Panc1 (cell line): ENCODE results near the gene CIPC. TPM values are rescaled to one million over a fixed set of nuclear protein-coding genes. Genes with fewer than 3 reads are reported as not detected.

Experiments used
- ATAC-seq: fragments of 200-7000 bp; cut with Tn5 transposase; 2 replicates; pipeline ENCODE4 v1.9.1; 2020; ENCODE audit warnings: mild to moderate bottlenecking, moderate library complexity
- BruUV-seq: library from RNA; stranded (reverse); fragments of 400-500 nt; replicated peaks from 2 replicates; lab custom pipeline; 2021; lab: Mats Ljungman, UMichigan
- CTCF ChIA-PET: fragments of 300-600 bp; sonication (Branson Sonifier 250); formaldehyde crosslinking; loops from one replicate; lab custom pipeline; 2022; ENCODE audit warnings: antibody characterized with exemption; lab: Charles Lee
- POLR2A ChIA-PET: fragments of 300-600 bp; sonication (Branson Sonifier 250); formaldehyde crosslinking; loops from one replicate; lab custom pipeline; 2022; ENCODE audit warnings: antibody characterized with exemption; lab: Charles Lee
- DNase-seq: peaks from one replicate; pipeline ENCODE4 v3.0.0-alpha.2; 2010; ENCODE audit warnings: low read depth, low spot score
- H3K27ac ChIP-seq: 2 replicates; pipeline ENCODE4 v1.5.1; 2011; ENCODE audit warnings: mild to moderate bottlenecking, low read length, inconsistent platforms
- H3K27me3 ChIP-seq: fragments of 200-500 bp; sonication (Bioruptor generic); 2 replicates; pipeline ENCODE4 v1.6.0; 2014; ENCODE audit warnings: low read length, inconsistent platforms; ENCODE audit not compliant: control insufficient read depth, insufficient read depth
- H3K36me3 ChIP-seq: fragments of 200-500 bp; sonication (Bioruptor generic); 2 replicates; pipeline ENCODE4 v1.5.1; 2014; ENCODE audit warnings: inconsistent platforms, mild to moderate bottlenecking, low read length, moderate library complexity; ENCODE audit not compliant: control insufficient read depth, insufficient read depth
- H3K4me1 ChIP-seq: 2 replicates; pipeline ENCODE4 v1.5.1; 2011; ENCODE audit warnings: inconsistent platforms, mild to moderate bottlenecking, low read length, moderate library complexity; ENCODE audit not compliant: control insufficient read depth, insufficient read depth
- H3K4me3 ChIP-seq, 2 experiments: 2 replicates each; pipeline ENCODE4 v1.5.1; 2011 to 2012; ENCODE audit warnings: low read depth in 2 of 2, low read length in 2 of 2, mild to moderate bottlenecking in 2 of 2, inconsistent platforms in 1 of 2, moderate library complexity in 1 of 2
- H3K9me3 ChIP-seq: fragments of 200-500 bp; sonication (Bioruptor generic); 2 replicates; pipeline ENCODE4 v1.5.1; 2014; ENCODE audit warnings: low read depth, mild to moderate bottlenecking, inconsistent platforms, low read length, moderate library complexity; ENCODE audit not compliant: control insufficient read depth, insufficient read depth
- POLR2AphosphoS5 ChIP-seq: IDR thresholded peaks from 2 replicates; pipeline ENCODE4 v1.6.1; 2012; ENCODE audit warnings: mild to moderate bottlenecking, low read depth, low read length, moderate library complexity
- SIN3A ChIP-seq: IDR thresholded peaks from 2 replicates; pipeline ENCODE4 v1.6.1; 2012; ENCODE audit warnings: low read depth, mild to moderate bottlenecking, low read length, moderate library complexity, borderline replicate concordance; ENCODE audit not compliant: insufficient read depth
- TCF7L2 ChIP-seq: IDR thresholded peaks from 2 replicates; pipeline ENCODE4 v1.6.1; 2011; ENCODE audit warnings: mild to moderate bottlenecking, low read depth, low read length, inconsistent platforms
- in situ Hi-C: cut with HindIII; loops from 2 replicates; pipeline ENCODE4 v1.10.0; 2016; ENCODE audit warnings: low sequenced_read_pairs, low pct_unique_long_range_greater_than_20kb
- intact Hi-C: fragments of 100-400 bp; cut with micrococcal nuclease; formaldehyde crosslinking; loops from one replicate; pipeline ENCODE4 v1.10.0; 2022; ENCODE audit not compliant: unreplicated experiment
- total RNA-seq: library from RNA; stranded (reverse); gene quantifications from one replicate; pipeline ENCODE4 v1.2.1, GENCODE V29; 2021; ENCODE audit not compliant: unreplicated experiment
- TF ChIP-seq, protein P1 (sequence below): fragments of 450-650 bp; IDR thresholded peaks from 2 replicates; pipeline ENCODE4 v1.5.1; 2017; ENCODE audit warnings: mild to moderate bottlenecking
- TF ChIP-seq, protein P2 (sequence below), 2 experiments: IDR thresholded peaks; 2 replicates each; pipeline ENCODE4 v1.6.1; 2011 to 2012; ENCODE audit warnings: low read depth in 2 of 2, control low read depth in 1 of 2, low read length in 1 of 2, mild to moderate bottlenecking in 1 of 2, moderate library complexity in 1 of 2; ENCODE audit not compliant: insufficient read depth in 1 of 2

CIPC gene
- total RNA-seq, 1 experiment from 2014 or later, result 20.3 TPM

DNA sequence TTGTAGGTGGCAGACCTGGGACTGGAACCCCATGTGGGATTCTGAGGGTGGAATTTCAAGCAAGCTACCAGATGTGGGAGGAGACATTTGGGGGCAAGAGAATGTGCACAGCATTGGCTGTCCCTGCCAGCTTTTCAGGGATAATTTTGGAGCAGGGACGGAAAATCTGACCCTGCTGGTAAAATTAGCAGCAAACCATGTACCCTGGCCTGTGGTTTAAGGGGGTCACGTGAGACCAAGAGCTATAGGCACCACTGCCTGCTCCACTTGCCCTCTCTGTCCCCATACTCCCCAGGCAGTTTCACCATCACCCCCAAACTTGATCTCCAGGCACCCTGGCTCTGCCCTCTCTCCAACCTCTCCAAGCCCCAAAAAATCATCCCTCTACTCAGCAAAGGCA lies 57.0 kb downstream of the CIPC start:
- BruUV-seq, result no TSS peak
- no peak for DNase-seq
- Histone ChIP-seq H3K27ac (no peak overlapping the region), H3K36me3 (no peaks in the 10 kb centered on the region), H3K4me1 (no peaks in the 10 kb centered on the region), H3K9me3 (no peaks in the 10 kb centered on the region), H3K27me3 (0 out of 2 replicates have a peak, but pooled peaks cover 2% of the 10 kb centered on the region), H3K4me3 (no peak overlapping the region)
- ATAC-seq, result no peak
- intact Hi-C loops, result no loop called here
- ChIA-PET POLR2A (no interaction called here), CTCF (interaction anchor here (1.4 kb wide), 1 partner anchor 161 kb away, joined by 3 read pairs; no protein-coding TSS in a partner anchor)
- in situ Hi-C loops, result no loop called here
- TF ChIP-seq, protein P1, sequence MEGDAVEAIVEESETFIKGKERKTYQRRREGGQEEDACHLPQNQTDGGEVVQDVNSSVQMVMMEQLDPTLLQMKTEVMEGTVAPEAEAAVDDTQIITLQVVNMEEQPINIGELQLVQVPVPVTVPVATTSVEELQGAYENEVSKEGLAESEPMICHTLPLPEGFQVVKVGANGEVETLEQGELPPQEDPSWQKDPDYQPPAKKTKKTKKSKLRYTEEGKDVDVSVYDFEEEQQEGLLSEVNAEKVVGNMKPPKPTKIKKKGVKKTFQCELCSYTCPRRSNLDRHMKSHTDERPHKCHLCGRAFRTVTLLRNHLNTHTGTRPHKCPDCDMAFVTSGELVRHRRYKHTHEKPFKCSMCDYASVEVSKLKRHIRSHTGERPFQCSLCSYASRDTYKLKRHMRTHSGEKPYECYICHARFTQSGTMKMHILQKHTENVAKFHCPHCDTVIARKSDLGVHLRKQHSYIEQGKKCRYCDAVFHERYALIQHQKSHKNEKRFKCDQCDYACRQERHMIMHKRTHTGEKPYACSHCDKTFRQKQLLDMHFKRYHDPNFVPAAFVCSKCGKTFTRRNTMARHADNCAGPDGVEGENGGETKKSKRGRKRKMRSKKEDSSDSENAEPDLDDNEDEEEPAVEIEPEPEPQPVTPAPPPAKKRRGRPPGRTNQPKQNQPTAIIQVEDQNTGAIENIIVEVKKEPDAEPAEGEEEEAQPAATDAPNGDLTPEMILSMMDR, result no peak
- TF ChIP-seq POLR2AphosphoS5 (no peak), TCF7L2 (no peak), SIN3A (no peak)
- TF ChIP-seq, protein P2, sequence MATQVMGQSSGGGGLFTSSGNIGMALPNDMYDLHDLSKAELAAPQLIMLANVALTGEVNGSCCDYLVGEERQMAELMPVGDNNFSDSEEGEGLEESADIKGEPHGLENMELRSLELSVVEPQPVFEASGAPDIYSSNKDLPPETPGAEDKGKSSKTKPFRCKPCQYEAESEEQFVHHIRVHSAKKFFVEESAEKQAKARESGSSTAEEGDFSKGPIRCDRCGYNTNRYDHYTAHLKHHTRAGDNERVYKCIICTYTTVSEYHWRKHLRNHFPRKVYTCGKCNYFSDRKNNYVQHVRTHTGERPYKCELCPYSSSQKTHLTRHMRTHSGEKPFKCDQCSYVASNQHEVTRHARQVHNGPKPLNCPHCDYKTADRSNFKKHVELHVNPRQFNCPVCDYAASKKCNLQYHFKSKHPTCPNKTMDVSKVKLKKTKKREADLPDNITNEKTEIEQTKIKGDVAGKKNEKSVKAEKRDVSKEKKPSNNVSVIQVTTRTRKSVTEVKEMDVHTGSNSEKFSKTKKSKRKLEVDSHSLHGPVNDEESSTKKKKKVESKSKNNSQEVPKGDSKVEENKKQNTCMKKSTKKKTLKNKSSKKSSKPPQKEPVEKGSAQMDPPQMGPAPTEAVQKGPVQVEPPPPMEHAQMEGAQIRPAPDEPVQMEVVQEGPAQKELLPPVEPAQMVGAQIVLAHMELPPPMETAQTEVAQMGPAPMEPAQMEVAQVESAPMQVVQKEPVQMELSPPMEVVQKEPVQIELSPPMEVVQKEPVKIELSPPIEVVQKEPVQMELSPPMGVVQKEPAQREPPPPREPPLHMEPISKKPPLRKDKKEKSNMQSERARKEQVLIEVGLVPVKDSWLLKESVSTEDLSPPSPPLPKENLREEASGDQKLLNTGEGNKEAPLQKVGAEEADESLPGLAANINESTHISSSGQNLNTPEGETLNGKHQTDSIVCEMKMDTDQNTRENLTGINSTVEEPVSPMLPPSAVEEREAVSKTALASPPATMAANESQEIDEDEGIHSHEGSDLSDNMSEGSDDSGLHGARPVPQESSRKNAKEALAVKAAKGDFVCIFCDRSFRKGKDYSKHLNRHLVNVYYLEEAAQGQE (IDR thresholded peaks at IDR 0.05; ENCODE audit: insufficient read depth in 1 of 2, low read depth in 2 of 2, low read length in 1 of 2), result no peak

DNA sequence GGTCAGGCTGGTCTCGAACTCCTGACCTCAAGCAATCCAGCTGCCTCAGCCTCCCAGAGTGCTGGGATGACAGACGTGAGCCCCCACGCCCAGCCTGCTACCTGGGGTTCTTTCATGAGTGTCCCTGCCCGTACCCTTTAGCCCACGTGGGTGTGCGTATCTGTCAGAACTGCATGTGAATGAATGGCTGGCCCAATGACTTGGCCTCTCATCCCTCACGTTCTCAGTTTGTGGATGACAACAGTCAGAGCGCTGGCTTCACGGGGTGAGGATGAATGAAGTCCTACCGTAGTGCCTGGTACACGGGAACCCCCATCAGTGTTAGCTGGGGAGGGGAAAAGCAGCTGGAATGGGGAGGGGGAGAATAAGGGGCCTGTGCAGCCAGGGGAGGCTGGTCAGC lies 59.7 kb downstream of the CIPC start:
- Histone ChIP-seq H3K4me1 (no peaks in the 10 kb centered on the region), H3K27me3 (0 out of 2 replicates have a peak, but pooled peaks cover 2% of the 10 kb centered on the region), H3K4me3 (no peak overlapping the region), H3K36me3 (no peaks in the 10 kb centered on the region), H3K27ac (no peak overlapping the region), H3K9me3 (no peaks in the 10 kb centered on the region)
- intact Hi-C loops, result no loop called here
- in situ Hi-C loops, result no loop called here
- ChIA-PET CTCF (interaction anchor here (0.6 kb wide), 1 partner anchor 165 kb away, joined by 3 read pairs; no protein-coding TSS in a partner anchor), POLR2A (no interaction called here)
- TF ChIP-seq TCF7L2 (no peak), SIN3A (no peak), POLR2AphosphoS5 (no peak)
- TF ChIP-seq, protein P2 (IDR thresholded peaks at IDR 0.05; ENCODE audit: insufficient read depth in 1 of 2, low read depth in 2 of 2, low read length in 1 of 2), result no peak
- TF ChIP-seq, protein P1, result no peak
- ATAC-seq, result no peak
- BruUV-seq, result no TSS peak
- DNase-seq, result no peak
